ENCODE measurements around the gene ANKRD28.

ANKRD28 gene

GRCh38 chr3:15723624-15723884 lies 74.2 kb downstream of the ANKRD28 start:
- DNase-seq (ENCODE audit: low read depth) = no peak

GRCh38 chr3:15722877-15723623 lies 74.7 kb downstream of the ANKRD28 start:
- DNase-seq (ENCODE audit: low read depth) = no peak

- DNase-seq (ENCODE audit: low read depth) = no peak
These were observed 81.6 kb downstream of the ANKRD28 start for GRCh38 chr3:15716178-15716577.

GRCh38 chr3:15714448-15714847 lies 83.3 kb downstream of the ANKRD28 start:
- no peak for DNase-seq (ENCODE audit: low read depth)

- no peak for DNase-seq (ENCODE audit: low read depth)
These were observed 84.4 kb downstream of the ANKRD28 start for GRCh38 chr3:15713364-15713763.

- no peak for DNase-seq (ENCODE audit: low read depth)
These were observed 86.5 kb downstream of the ANKRD28 start for GRCh38 chr3:15711281-15711680.

- peak; percentile 47 for DNase-seq (ENCODE audit: low read depth)
These were observed 88.7 kb downstream of the ANKRD28 start for GRCh38 chr3:15708882-15709677.

GRCh38 chr3:15707779-15708178 lies 90.0 kb downstream of the ANKRD28 start:
- no peak for DNase-seq (ENCODE audit: low read depth)

GRCh38 chr3:15703346-15703745 lies 94.4 kb downstream of the ANKRD28 start:
- DNase-seq (ENCODE audit: low read depth) = no peak

- no peak for DNase-seq (ENCODE audit: low read depth)
These were observed 103.2 kb downstream of the ANKRD28 start for GRCh38 chr3:15694628-15695027.

- no peak for DNase-seq (ENCODE audit: low read depth)
These were observed 104.4 kb downstream of the ANKRD28 start for GRCh38 chr3:15693355-15693754.

- no peak for DNase-seq (ENCODE audit: low read depth)
These were observed 107.0 kb downstream of the ANKRD28 start for GRCh38 chr3:15690748-15691147.

GRCh38 chr3:15690230-15690629 lies 107.5 kb downstream of the ANKRD28 start:
- no peak for DNase-seq (ENCODE audit: low read depth)

GRCh38 chr3:15685927-15686326 lies 111.9 kb downstream of the ANKRD28 start:
- no peak for DNase-seq (ENCODE audit: low read depth)

- DNase-seq (ENCODE audit: low read depth) = no peak
These were observed 114.5 kb downstream of the ANKRD28 start for GRCh38 chr3:15683253-15683652.

- DNase-seq (ENCODE audit: low read depth) = no peak
These were observed 115.1 kb downstream of the ANKRD28 start for GRCh38 chr3:15682561-15683185.

- no peak for DNase-seq (ENCODE audit: low read depth)
These were observed 116.1 kb downstream of the ANKRD28 start for GRCh38 chr3:15681668-15682067.

GRCh38 chr3:15679306-15679705 lies 118.5 kb downstream of the ANKRD28 start:
- no peak for DNase-seq (ENCODE audit: low read depth)

GRCh38 chr3:15676259-15676658 lies 121.5 kb downstream of the ANKRD28 start:
- DNase-seq (ENCODE audit: low read depth) = no peak

GRCh38 chr3:15673536-15673935 lies 124.2 kb downstream of the ANKRD28 start:
- DNase-seq (ENCODE audit: low read depth) = no peak

- no peak for DNase-seq (ENCODE audit: low read depth)
These were observed 130.3 kb downstream of the ANKRD28 start for GRCh38 chr3:15667484-15667883.

- no peak for DNase-seq (ENCODE audit: low read depth)
These were observed 131.5 kb downstream of the ANKRD28 start for GRCh38 chr3:15666277-15666676.

GRCh38 chr3:15665510-15666150 lies 132.1 kb downstream of the ANKRD28 start:
- DNase-seq (ENCODE audit: low read depth) = no peak

All from non-pigmented ciliary epithelial cell (primary cell).